Measurements from ENCODE around the gene LPCAT2. TPM values are rescaled to one million over a fixed set of nuclear protein-coding genes. Genes with fewer than 3 reads are reported as not detected.

LPCAT2 gene, protein sequence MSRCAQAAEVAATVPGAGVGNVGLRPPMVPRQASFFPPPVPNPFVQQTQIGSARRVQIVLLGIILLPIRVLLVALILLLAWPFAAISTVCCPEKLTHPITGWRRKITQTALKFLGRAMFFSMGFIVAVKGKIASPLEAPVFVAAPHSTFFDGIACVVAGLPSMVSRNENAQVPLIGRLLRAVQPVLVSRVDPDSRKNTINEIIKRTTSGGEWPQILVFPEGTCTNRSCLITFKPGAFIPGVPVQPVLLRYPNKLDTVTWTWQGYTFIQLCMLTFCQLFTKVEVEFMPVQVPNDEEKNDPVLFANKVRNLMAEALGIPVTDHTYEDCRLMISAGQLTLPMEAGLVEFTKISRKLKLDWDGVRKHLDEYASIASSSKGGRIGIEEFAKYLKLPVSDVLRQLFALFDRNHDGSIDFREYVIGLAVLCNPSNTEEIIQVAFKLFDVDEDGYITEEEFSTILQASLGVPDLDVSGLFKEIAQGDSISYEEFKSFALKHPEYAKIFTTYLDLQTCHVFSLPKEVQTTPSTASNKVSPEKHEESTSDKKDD
- 33.1 TPM for total RNA-seq

GRCh38 chr16:55508941-55509931 lies at the start of gene LPCAT2:
Gene LPCAT2 (plus strand): TSS chr16:55509072. CDS start chr16:55509182, 110 bp downstream.
- peak in 2 of 3 donors; percentile 88 to 91 for DNase-seq (ENCODE audit: low read depth in 2 of 3, low spot score in 2 of 3)

DNA sequence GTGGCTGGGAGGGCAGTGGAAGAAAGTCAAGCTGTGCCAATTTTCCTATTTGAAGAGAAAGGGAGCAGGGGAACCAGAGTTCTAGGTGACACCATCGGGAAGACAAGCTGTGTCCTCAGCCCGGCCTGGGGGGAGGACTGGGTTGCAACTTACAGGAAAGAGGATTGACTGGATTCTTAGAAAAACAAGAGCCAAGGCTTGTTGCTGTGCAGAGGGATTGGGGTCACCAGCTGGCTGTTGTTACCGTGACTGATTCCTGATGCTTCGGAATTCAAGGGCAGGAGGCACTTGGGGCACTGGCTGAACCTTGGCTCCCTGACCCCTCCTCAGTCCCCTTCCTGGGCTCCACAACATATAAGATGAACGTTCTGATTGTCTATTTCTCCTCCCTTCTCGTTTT lies 46.6 kb upstream of the LPCAT2 start:
- no peak for DNase-seq (ENCODE audit: low read depth in 2 of 3, low spot score in 2 of 3)

GRCh38 chr16:55464375-55464774 lies 44.5 kb upstream of the LPCAT2 start:
- DNase-seq (ENCODE audit: low read depth in 2 of 3, low spot score in 2 of 3) = no peak

DNA sequence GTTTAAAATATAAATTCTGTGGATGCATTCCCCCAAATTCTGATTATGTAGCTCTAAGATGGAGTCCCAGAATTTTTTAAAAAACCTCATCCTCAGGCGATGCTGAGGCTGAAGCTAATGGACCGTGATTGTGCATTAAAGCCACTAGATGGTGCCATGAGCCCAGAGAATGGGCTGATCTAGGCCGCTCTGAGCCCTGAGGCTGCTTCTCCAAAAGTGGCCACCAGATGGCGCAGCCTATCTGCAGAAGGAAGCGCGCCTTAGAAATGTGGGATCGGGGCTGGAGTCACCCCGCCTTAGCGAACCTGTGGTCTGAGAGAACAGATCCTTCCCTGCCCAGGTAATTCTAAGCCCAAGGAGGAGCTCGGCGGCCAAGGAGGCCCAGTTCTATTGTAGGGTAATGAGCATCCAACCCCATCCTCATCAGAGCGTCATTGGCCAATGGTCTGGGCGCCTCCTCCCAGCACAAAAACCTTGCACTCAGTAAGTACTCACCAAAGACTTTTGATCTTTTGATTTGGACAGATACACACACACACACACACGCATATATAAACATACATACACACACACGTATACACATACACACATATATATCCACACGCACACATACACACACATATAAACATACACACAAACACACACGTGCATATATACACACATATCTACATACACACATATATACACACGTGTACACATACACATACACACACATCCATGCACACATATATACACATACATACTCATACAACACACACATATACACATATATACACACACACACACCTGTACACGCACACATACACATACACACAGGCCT lies 43.6 kb upstream of the LPCAT2 start:
- peak; percentile 37 to 89 (median 82) for DNase-seq (ENCODE audit: low read depth in 2 of 3, low spot score in 2 of 3)

GRCh38 chr16:55466209-55466608 lies 42.7 kb upstream of the LPCAT2 start:
- no peak for DNase-seq (ENCODE audit: low read depth in 2 of 3, low spot score in 2 of 3)

DNA sequence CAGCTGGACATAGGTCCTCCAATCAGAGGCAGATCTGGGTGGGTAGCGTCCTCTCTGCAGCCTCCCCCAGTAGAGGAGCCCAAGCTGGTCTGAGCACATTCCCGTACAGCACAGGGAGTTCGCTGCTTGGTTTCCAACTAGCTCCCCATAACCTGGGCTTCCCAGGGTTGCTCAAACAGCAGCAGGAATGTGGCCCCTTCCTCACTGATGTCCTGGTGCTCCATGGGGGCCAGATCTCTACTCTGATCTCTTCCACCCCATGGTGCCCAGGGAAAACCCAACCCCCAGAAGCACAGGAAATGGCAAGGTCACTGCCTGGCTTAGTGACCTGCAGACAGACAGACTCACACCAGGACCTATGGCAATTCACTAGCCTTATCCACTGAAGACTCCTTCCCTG lies 41.0 kb upstream of the LPCAT2 start:
- no peak for DNase-seq (ENCODE audit: low read depth in 2 of 3, low spot score in 2 of 3)

GRCh38 chr16:55468352-55468990 lies 40.4 kb upstream of the LPCAT2 start:
- no peak for DNase-seq (ENCODE audit: low read depth in 2 of 3, low spot score in 2 of 3)

GRCh38 chr16:55469821-55470532 lies 38.9 kb upstream of the LPCAT2 start:
- no peak for DNase-seq (ENCODE audit: low read depth in 2 of 3, low spot score in 2 of 3)

GRCh38 chr16:55470533-55471371 lies 38.1 kb upstream of the LPCAT2 start:
- DNase-seq (ENCODE audit: low read depth in 2 of 3, low spot score in 2 of 3) = no peak

- no peak for DNase-seq (ENCODE audit: low read depth in 2 of 3, low spot score in 2 of 3)
These were observed 37.3 kb upstream of the LPCAT2 start for GRCh38 chr16:55471448-55472097.

DNA sequence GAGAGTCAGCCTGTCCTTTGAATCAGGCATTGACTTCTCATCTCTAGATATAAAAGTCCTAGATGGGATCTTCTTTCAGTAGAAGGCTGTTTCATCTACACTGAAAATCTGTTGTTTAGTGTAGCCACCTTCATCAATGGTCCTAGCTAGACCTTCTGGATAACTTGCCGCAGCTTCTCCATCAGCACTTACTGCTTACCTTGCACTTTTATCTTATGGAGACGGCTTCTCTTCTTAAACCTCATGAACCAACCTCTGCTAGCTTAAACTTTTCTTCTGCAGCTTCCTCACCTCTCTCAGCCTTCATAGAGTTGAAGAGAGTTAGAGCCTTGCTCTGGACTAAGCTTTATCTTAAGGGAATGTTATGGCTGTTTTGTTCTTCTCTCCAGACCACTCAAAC lies 35.3 kb upstream of the LPCAT2 start:
- DNase-seq (ENCODE audit: low read depth in 2 of 3, low spot score in 2 of 3) = no peak

- DNase-seq (ENCODE audit: low read depth in 2 of 3, low spot score in 2 of 3) = no peak
These were observed 34.1 kb upstream of the LPCAT2 start for GRCh38 chr16:55474821-55475220.

DNA sequence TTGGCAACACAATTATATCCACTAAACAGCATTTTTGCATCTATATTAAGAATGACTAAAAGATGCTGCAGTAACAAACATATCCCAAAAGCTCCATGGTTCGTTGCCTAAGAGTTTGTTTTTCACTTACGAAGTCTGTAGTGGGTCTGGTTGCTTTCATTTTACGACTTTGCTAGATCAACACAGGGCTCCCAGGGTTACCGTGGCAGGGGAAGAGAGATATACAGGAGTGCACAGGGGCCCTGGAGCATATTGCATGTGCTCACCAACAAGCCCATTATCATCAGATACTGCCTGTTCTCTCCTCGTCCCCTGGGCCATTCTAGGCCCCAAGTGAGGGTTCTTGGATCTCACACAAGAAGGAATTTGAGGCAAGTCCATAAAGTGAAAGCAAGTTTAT lies 33.0 kb upstream of the LPCAT2 start:
- no peak for DNase-seq (ENCODE audit: low read depth in 2 of 3, low spot score in 2 of 3)

- no peak for DNase-seq (ENCODE audit: low read depth in 2 of 3, low spot score in 2 of 3)
These were observed 32.0 kb upstream of the LPCAT2 start for GRCh38 chr16:55476625-55477533.

GRCh38 chr16:55477736-55478135 lies 31.1 kb upstream of the LPCAT2 start:
- no peak for DNase-seq (ENCODE audit: low read depth in 2 of 3, low spot score in 2 of 3)

DNA sequence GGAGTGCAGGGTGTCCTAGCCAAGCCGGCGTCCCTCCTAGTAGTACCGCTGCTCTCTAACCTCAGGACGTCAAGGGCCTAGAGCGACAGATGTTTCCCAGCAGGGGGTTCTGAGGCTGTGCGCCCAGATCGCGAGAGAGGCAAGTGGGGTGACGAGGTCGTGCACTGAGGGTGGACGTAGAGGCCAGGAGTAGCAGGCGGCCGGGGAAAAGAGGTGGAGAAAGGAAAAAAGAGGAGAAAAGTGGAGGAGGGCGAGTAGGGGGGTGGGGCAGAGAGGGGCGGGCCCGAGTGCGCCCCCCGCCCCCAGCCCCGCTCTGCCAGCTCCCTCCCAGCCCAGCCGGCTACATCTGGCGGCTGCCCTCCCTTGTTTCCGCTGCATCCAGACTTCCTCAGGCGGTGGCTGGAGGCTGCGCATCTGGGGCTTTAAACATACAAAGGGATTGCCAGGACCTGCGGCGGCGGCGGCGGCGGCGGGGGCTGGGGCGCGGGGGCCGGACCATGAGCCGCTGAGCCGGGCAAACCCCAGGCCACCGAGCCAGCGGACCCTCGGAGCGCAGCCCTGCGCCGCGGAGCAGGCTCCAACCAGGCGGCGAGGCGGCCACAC lies 29.9 kb upstream of the LPCAT2 start, which contains the start of gene MMP2:
TSS of gene MMP2 (plus strand) at position 372 of the 603 bp plus-strand sequence. CDS start 282 bp downstream, outside the sequence.
- peak in 2 of 3 donors; percentile 54 to 71 for DNase-seq (ENCODE audit: low read depth in 2 of 3, low spot score in 2 of 3)

Data from hematopoietic multipotent progenitor cell (in vitro differentiated cells).